HepG2 (cell line): ENCODE data around the gene MRPL37. TPM values are rescaled to one million over a fixed set of nuclear protein-coding genes. Genes with fewer than 3 reads are reported as not detected.

ENCODE experiments used
- ATAC-seq: fragments of 200-7000 bp; cut with Tn5 transposase; 3 replicates; pipeline ENCODE4 v1.9.1; 2020; ENCODE audit warnings: mild to moderate bottlenecking, moderate library complexity
- BruUV-seq: library from RNA; stranded (reverse); fragments of 400-500 nt; replicated peaks from 2 replicates; lab custom pipeline; 2021; lab: Mats Ljungman, UMichigan
- CTCF ChIA-PET: fragments of 300-600 bp; formaldehyde crosslinking; extraction: SDS; loops from one replicate; lab custom pipeline; 2021; ENCODE audit warnings: low total read pairs, inconsistent platforms, low intra/inter-chr PET ratio; lab: Yijun Ruan, JAX
- POLR2A ChIA-PET: fragments of 350-600 bp; sonication (Branson Sonifier 250); formaldehyde crosslinking; loops from one replicate; lab custom pipeline; 2020; ENCODE audit warnings: antibody characterized with exemption, inconsistent platforms; lab: Yijun Ruan, JAX
- DNase-seq: peaks from one replicate; pipeline ENCODE4 v3.0.0-alpha.2; 2015; ENCODE audit warnings: low spot score
- FAIRE-seq: peaks from 3 replicates; lab custom pipeline; 2011; peaks lifted over from hg19 to GRCh38; lab: Jason Lieb, UNC
- H2AFZ ChIP-seq: one replicate; pipeline ENCODE4 v1.6.1; 2011; ENCODE audit warnings: low read length, inconsistent platforms
- H3K27ac ChIP-seq: fragments of 300-600 bp; 3 replicates; pipeline ENCODE4 v1.8.0; 2011; ENCODE audit warnings: mixed run types, mild to moderate bottlenecking, mixed read lengths, low read length, inconsistent platforms; ENCODE audit not compliant: insufficient read depth; ENCODE audit errors: extremely low read length
- H3K27me3 ChIP-seq, 2 experiments: fragments of 200-600 bp in 1 of 2; 2 replicates in 1 of 2; 3 replicates in 1 of 2; pipeline versions ENCODE4 v1.6.0 to v1.8.0; 2011; ENCODE audit warnings: low read length in 2 of 2, mild to moderate bottlenecking in 2 of 2, moderate library complexity in 2 of 2, inconsistent platforms in 1 of 2; ENCODE audit not compliant: insufficient read depth in 2 of 2, control insufficient read depth in 1 of 2
- H3K36me3 ChIP-seq, 2 experiments: fragments of 200-600 bp in 1 of 2; replicated peaks in 1 of 2; 2 replicates in 1 of 2; 3 replicates in 1 of 2; pipeline versions ENCODE4 v1.5.1 to v1.8.0; 2011; ENCODE audit warnings: low read length in 2 of 2, inconsistent platforms in 1 of 2; ENCODE audit not compliant: insufficient read depth in 2 of 2, control insufficient read depth in 1 of 2
- H3K4me1 ChIP-seq: 2 replicates; pipeline ENCODE4 v1.5.1; 2012; ENCODE audit warnings: low read length, inconsistent platforms; ENCODE audit not compliant: insufficient read depth
- H3K4me2 ChIP-seq: 2 replicates; pipeline ENCODE4 v1.6.0; 2011; ENCODE audit warnings: low read depth, low read length, inconsistent platforms
- H3K4me3 ChIP-seq, 3 experiments: fragments of 200-600 bp in 1 of 3; sonication (generic), shearing (Covaris generic) in 1 of 3; replicated peaks in 1 of 3; 2 replicates each; pipeline ENCODE4 v1.5.1; 2011 to 2016; ENCODE audit warnings: low read length in 3 of 3, inconsistent platforms in 2 of 3, low read depth in 2 of 3, mild to moderate bottlenecking in 2 of 3, control low read depth in 1 of 3, mixed read lengths in 1 of 3; ENCODE audit not compliant: insufficient read depth in 1 of 3
- H3K79me2 ChIP-seq: one replicate; pipeline ENCODE4 v1.6.1; 2011; ENCODE audit warnings: low read length, inconsistent platforms; ENCODE audit not compliant: insufficient read depth
- H3K9ac ChIP-seq: 2 replicates; pipeline ENCODE4 v1.6.0; 2011; ENCODE audit warnings: mild to moderate bottlenecking, low read depth, low read length, inconsistent platforms; ENCODE audit not compliant: insufficient read depth
- H3K9me3 ChIP-seq: 2 replicates; pipeline ENCODE4 v1.5.1; 2012; ENCODE audit warnings: mild to moderate bottlenecking, low read length
- H4K20me1 ChIP-seq: 2 replicates; pipeline ENCODE4 v1.6.0; 2011; ENCODE audit warnings: inconsistent platforms, mild to moderate bottlenecking, low read length, moderate library complexity; ENCODE audit not compliant: insufficient read depth
- KMT2B ChIP-seq: IDR thresholded peaks from 2 replicates; pipeline ENCODE4 v1.6.1; 2016; ENCODE audit warnings: missing genetic modification reagents, missing compliant biosample characterization
- MBNL3 ChIP-seq: fragments of 250-450 bp; sonication (Bioruptor Pico); conservative IDR thresholded peaks from 2 replicates; pipeline ENCODE4 v1.8.0; 2022; ENCODE audit warnings: mild to moderate bottlenecking, inconsistent platforms
- TARDBP ChIP-seq: sonication (generic); formaldehyde crosslinking; IDR thresholded peaks from 2 replicates; pipeline ENCODE4 v1.8.0; 2022; ENCODE audit warnings: mild to moderate bottlenecking, missing genetic modification reagents
- TEAD3 ChIP-seq: optimal IDR thresholded peaks from 2 replicates; pipeline ENCODE3; 2016; ENCODE audit warnings: borderline replicate concordance
- ZBTB33 ChIP-seq: sonication (generic); formaldehyde crosslinking; IDR thresholded peaks from 2 replicates; pipeline ENCODE4 v1.4.0; 2020; ENCODE audit warnings: missing genetic modification reagents
- ZNF329 ChIP-seq: sonication (generic); formaldehyde crosslinking; IDR thresholded peaks from 2 replicates; pipeline ENCODE4 v1.9.0; 2021; ENCODE audit warnings: low read depth, mild to moderate bottlenecking, missing genetic modification reagents
- ZNF335 ChIP-seq: sonication (generic); formaldehyde crosslinking; IDR thresholded peaks from 2 replicates; pipeline ENCODE4 v1.4.0; 2020; ENCODE audit warnings: missing genetic modification reagents
- ZNF691 ChIP-seq: sonication (generic); formaldehyde crosslinking; IDR thresholded peaks from 2 replicates; pipeline ENCODE4 v1.4.0; 2020; ENCODE audit warnings: missing genetic modification reagents, low read depth, mild to moderate bottlenecking, borderline replicate concordance
- WGBS: methylation state at CpG from one replicate; pipeline ENCODE4 v1.1.6; 2017; ENCODE audit warnings: low lambda C conversion rate; 5-methylcytosine and 5-hydroxymethylcytosine counted together
- in situ Hi-C: cut with HindIII; loops from 2 replicates; pipeline ENCODE4 v1.10.0; 2017; ENCODE audit warnings: low pct_unique_long_range_greater_than_20kb; ENCODE audit not compliant: extremely low pct_ligation_motif_present
- intact Hi-C: fragments of 100-400 bp; cut with micrococcal nuclease; formaldehyde crosslinking; loops from one replicate; pipeline ENCODE4 v1.10.0; 2022; ENCODE audit not compliant: unreplicated experiment
- polyA plus RNA-seq, 8 experiments: library from polyadenylated mRNA; depleted of rRNA in 3 of 8; stranded (reverse) in 7 of 8; unstranded in 1 of 8; fragments of >200 nt; fragmentation: Illumina TruSeq in 4 of 8; extraction: Trizol in 4 of 8; gene quantifications; 2 replicates each; pipeline versions ENCODE4 v1.2.1 to v1.2.3, GENCODE V29; 2011 to 2016; ENCODE audit warnings: low read depth in 4 of 8, missing spikeins in 1 of 8, mixed read lengths in 1 of 8; ENCODE audit not compliant: insufficient read depth in 1 of 8
- total RNA-seq, 5 experiments: library from RNA; depleted of rRNA; stranded (reverse); fragments of >200 nt; fragmentation: Illumina TruSeq; extraction: Trizol; gene quantifications; 2 replicates each; pipeline ENCODE4 v1.2.3, GENCODE V29; 2016; ENCODE audit warnings: low read depth in 1 of 5

MRPL37 gene
- total and polyA plus RNA-seq, 2 of the 13 experiments (the other 11 are each of a cell fraction or from before 2014, with no cell fraction given) = 31.7 to 127 TPM

DNA sequence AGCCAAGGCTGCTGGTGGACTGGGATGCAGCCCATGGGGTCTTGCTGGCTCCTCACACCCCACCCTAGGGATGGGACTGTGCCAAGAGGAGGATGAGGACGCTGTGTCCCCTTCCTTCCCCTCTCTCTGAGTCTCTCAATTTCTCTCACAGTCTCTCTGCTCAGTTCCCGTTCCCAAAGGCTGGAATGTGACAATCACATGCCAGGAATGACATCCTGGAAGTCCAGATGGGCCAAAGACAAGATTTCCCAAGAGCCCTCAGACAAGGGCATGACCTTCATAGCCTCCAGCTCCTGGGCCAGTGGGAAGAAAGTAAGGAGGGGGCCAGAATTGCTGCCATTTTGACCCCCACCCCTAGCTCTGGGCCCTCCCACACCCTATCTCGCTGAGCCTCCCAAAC, 39.6 kb upstream of the MRPL37 start:
- no peak overlapping the region for H3K9ac ChIP-seq
- BruUV-seq = no TSS peak
- in situ Hi-C loops (no loop called here), intact Hi-C loops (no loop called here)
- no peak overlapping the region for H3K4me3 ChIP-seq
- no peaks in the 10 kb centered on the region for H4K20me1 ChIP-seq
- 15% methylated on average over 3 of the region's 3 CpGs for WGBS
- ATAC-seq = peak; percentile 19
- no peak for FAIRE-seq
- no peak for DNase-seq
- H3K36me3 ChIP-seq = no peaks in the 10 kb centered on the region
- ChIA-PET POLR2A (no interaction called here), CTCF (no interaction called here)
- no peaks in the 10 kb centered on the region for H3K79me2 ChIP-seq
- no peaks in the 10 kb centered on the region; a peak in 1 of 5 replicates for H3K27me3 ChIP-seq
- TF ChIP-seq ZBTB33 (no peak), TARDBP (CRISPR knock-in tag) (no peak), KMT2B (CRISPR knock-in tag) (no peak), ZNF329 (no peak), MBNL3 (CRISPR knock-in tag) (no peak), TEAD3 (CRISPR knock-in tag) (peak; percentile 57), ZNF335 (no peak), ZNF691 (CRISPR knock-in tag) (no peak)
- peaks cover 34% of the 10 kb centered on the region for H3K4me1 ChIP-seq
- 0 out of 2 replicates have a peak overlapping the region, but pooled peaks have one; percentile 9 for H3K4me2 ChIP-seq
- H2AFZ ChIP-seq = no peak overlapping the region
- H3K27ac ChIP-seq = no peak overlapping the region
- H3K9me3 ChIP-seq = no peaks in the 10 kb centered on the region
